GM21576 (cell line): ENCODE measurements around the gene ZACN.

ENCODE experiments used
- ATAC-seq: cut with Tn5 transposase; IDR thresholded peaks from one replicate; pipeline ENCODE4 v1.9.1; 2021; ENCODE audit warnings: mild to moderate bottlenecking, moderate library complexity; ENCODE audit not compliant: unreplicated experiment

The ZACN gene

GRCh38 chr17:76125922-76126321, 46.9 kb downstream of the ZACN start:
- ATAC-seq, result no peak

GRCh38 chr17:76130473-76130872, 51.5 kb downstream of the ZACN start:
- ATAC-seq, result no peak

- ATAC-seq, result no peak
Observed at GRCh38 chr17:76131051-76131691, 52.2 kb downstream of the ZACN start.

GRCh38 chr17:76131692-76132573, 53.0 kb downstream of the ZACN start:
- no peak for ATAC-seq
